Amniotic epithelial cell (primary cell): ENCODE measurements around the gene ID3.
A peak's percentile ranks its signal among the peaks of the same experiment; 100 is the strongest.

Source experiments
- DNase-seq: peaks from one replicate; pipeline ENCODE4 v3.0.0-alpha.2; 2010; ENCODE audit warnings: low read depth

Gene ID3

GRCh38 chr1:23559136-23559984, at the start of gene ID3:
Gene ID3, minus strand, starts transcription at chr1:23559501. Its CDS starts 75 bp downstream, at chr1:23559426.
- DNase-seq: peak; percentile 97

- DNase-seq: no peak
These were observed 48.6 kb upstream of the ID3 start for GRCh38 chr1:23607944-23608343.

GRCh38 chr1:23601968-23602876, 42.9 kb upstream of the ID3 start:
- DNase-seq: no peak

GRCh38 chr1:23601135-23601967, 42.0 kb upstream of the ID3 start:
- peak; percentile 55 for DNase-seq

GRCh38 chr1:23600283-23600682, 41.0 kb upstream of the ID3 start:
- no peak for DNase-seq

GRCh38 chr1:23599125-23599524, 39.8 kb upstream of the ID3 start:
- DNase-seq: no peak

GRCh38 chr1:23598424-23598823, 39.1 kb upstream of the ID3 start:
- no peak for DNase-seq

GRCh38 chr1:23597635-23598388, 38.5 kb upstream of the ID3 start:
- DNase-seq: no peak

- DNase-seq: no peak
These were observed 37.4 kb upstream of the ID3 start for GRCh38 chr1:23596382-23597358.

GRCh38 chr1:23594927-23595353, 35.6 kb upstream of the ID3 start:
- no peak for DNase-seq

- no peak for DNase-seq
These were observed 35.0 kb upstream of the ID3 start for GRCh38 chr1:23594149-23594907.

GRCh38 chr1:23593556-23594148, 34.4 kb upstream of the ID3 start:
- DNase-seq: no peak

- no peak for DNase-seq
These were observed 33.8 kb upstream of the ID3 start for GRCh38 chr1:23593042-23593521.

- no peak for DNase-seq
These were observed 33.0 kb upstream of the ID3 start for GRCh38 chr1:23592209-23592892.

GRCh38 chr1:23591460-23592208, 32.3 kb upstream of the ID3 start:
- no peak for DNase-seq

GRCh38 chr1:23590058-23590783, 30.9 kb upstream of the ID3 start:
- no peak for DNase-seq

GRCh38 chr1:23589585-23589986, 30.3 kb upstream of the ID3 start:
- DNase-seq: no peak
